IMR-90 (cell line): ENCODE results near the gene ZKSCAN8. TPM values are rescaled to one million over a fixed set of nuclear protein-coding genes. Genes with fewer than 3 reads are reported as not detected.

ENCODE experiments used
- ATAC-seq: fragments of 200-7000 bp; cut with Tn5 transposase; 2 replicates; pipeline ENCODE4 v1.9.1; 2020; ENCODE audit warnings: low read depth, mild to moderate bottlenecking, moderate library complexity
- BruUV-seq: library from RNA; stranded (reverse); fragments of 400-500 nt; replicated peaks from 2 replicates; lab custom pipeline; 2021; lab: Mats Ljungman, UMichigan
- CTCF ChIA-PET: fragments of 300-600 bp; formaldehyde crosslinking; extraction: SDS; loops from one replicate; lab custom pipeline; 2021; ENCODE audit warnings: antibody characterized with exemption; lab: Yijun Ruan, JAX
- POLR2A ChIA-PET: fragments of 300-600 bp; sonication (Branson Sonifier 250); formaldehyde crosslinking; loops from one replicate; lab custom pipeline; 2022; ENCODE audit warnings: antibody characterized with exemption; ENCODE audit not compliant: unreplicated experiment; lab: Charles Lee
- DNase-seq: peaks from one replicate; pipeline ENCODE4 v3.0.0; 2013
- H2AFZ ChIP-seq: replicated peaks from 2 replicates; pipeline ENCODE3; 2013; ENCODE audit warnings: low read length, mild to moderate bottlenecking; ENCODE audit not compliant: poor library complexity
- H2AK5ac ChIP-seq: 2 replicates; pipeline ENCODE4 v1.6.1; 2013; ENCODE audit warnings: low read depth, low read length, inconsistent platforms
- H2AK9ac ChIP-seq: replicated peaks from 2 replicates; pipeline ENCODE3; 2013; ENCODE audit warnings: mild to moderate bottlenecking, low read depth, low read length, moderate library complexity; ENCODE audit not compliant: poor library complexity
- H2BK120ac ChIP-seq: 2 replicates; pipeline ENCODE4 v1.6.1; 2013; ENCODE audit warnings: low read depth, low read length, inconsistent platforms
- H2BK15ac ChIP-seq: 3 replicates; pipeline ENCODE4 v1.6.1; 2013; ENCODE audit warnings: low read depth, low read length, inconsistent platforms
- H2BK20ac ChIP-seq: 2 replicates; pipeline ENCODE4 v1.6.1; 2013; ENCODE audit warnings: low read depth, mild to moderate bottlenecking, inconsistent platforms, low read length, moderate library complexity
- H2BK5ac ChIP-seq: 2 replicates; pipeline ENCODE4 v1.6.1; 2013; ENCODE audit warnings: mild to moderate bottlenecking, low read depth, low read length, inconsistent platforms; ENCODE audit not compliant: poor library complexity, severe bottlenecking
- H3K14ac ChIP-seq: replicated peaks from 2 replicates; pipeline ENCODE4 v1.6.1; 2013; ENCODE audit warnings: low read depth, low read length, inconsistent platforms
- H3K18ac ChIP-seq: 2 replicates; pipeline ENCODE4 v1.6.1; 2013; ENCODE audit warnings: low read depth, low read length, control low read depth
- H3K23ac ChIP-seq: 2 replicates; pipeline ENCODE4 v1.6.1; 2013; ENCODE audit warnings: low read depth, low read length, inconsistent platforms
- H3K27ac ChIP-seq: 2 replicates; pipeline ENCODE4 v1.5.1; 2013; ENCODE audit warnings: mild to moderate bottlenecking, control low read depth, low read length; ENCODE audit not compliant: insufficient read depth
- H3K27me3 ChIP-seq: 2 replicates; pipeline ENCODE4 v1.6.1; 2013; ENCODE audit warnings: low read length; ENCODE audit not compliant: control insufficient read depth, insufficient read depth
- H3K36me3 ChIP-seq: 2 replicates; pipeline ENCODE4 v1.6.1; 2013; ENCODE audit warnings: low read length, mixed read lengths; ENCODE audit not compliant: control insufficient read depth, insufficient read depth
- H3K4ac ChIP-seq: 2 replicates; pipeline ENCODE4 v1.6.1; 2013; ENCODE audit warnings: low read depth, low read length, inconsistent platforms
- H3K4me1 ChIP-seq: 2 replicates; pipeline ENCODE4 v1.6.1; 2013; ENCODE audit warnings: low read length, mixed read lengths; ENCODE audit not compliant: control insufficient read depth, insufficient read depth
- H3K4me2 ChIP-seq: 2 replicates; pipeline ENCODE4 v1.6.1; 2013; ENCODE audit warnings: low read depth, mild to moderate bottlenecking, control low read depth, low read length, moderate library complexity
- H3K4me3 ChIP-seq: 2 replicates; pipeline ENCODE4 v1.5.1; 2013; ENCODE audit warnings: low read depth, mild to moderate bottlenecking, control low read depth, low read length, moderate library complexity; ENCODE audit not compliant: insufficient read depth
- H3K56ac ChIP-seq: 2 replicates; pipeline ENCODE4 v1.6.1; 2013; ENCODE audit warnings: low read length, inconsistent platforms; ENCODE audit not compliant: insufficient read depth; ENCODE audit errors: extremely low read depth
- H3K79me1 ChIP-seq, 2 experiments: 2 replicates each; pipeline ENCODE4 v1.6.1; 2013; ENCODE audit warnings: low read length in 2 of 2, inconsistent platforms in 1 of 2, low read depth in 1 of 2
- H3K9ac ChIP-seq: 2 replicates; pipeline ENCODE4 v1.6.1; 2013; ENCODE audit warnings: low read depth, low read length, control low read depth
- H3K9me1 ChIP-seq: 2 replicates; pipeline ENCODE4 v1.6.1; 2013; ENCODE audit warnings: low read length, inconsistent platforms; ENCODE audit not compliant: insufficient read depth
- H3K9me3 ChIP-seq: 2 replicates; pipeline ENCODE4 v1.6.1; 2013; ENCODE audit warnings: low read length; ENCODE audit not compliant: control insufficient read depth, insufficient read depth
- H4K20me1 ChIP-seq: 2 replicates; pipeline ENCODE4 v1.6.1; 2013; ENCODE audit warnings: low read length, inconsistent platforms; ENCODE audit not compliant: insufficient read depth
- H4K5ac ChIP-seq: 2 replicates; pipeline ENCODE4 v1.6.1; 2013; ENCODE audit warnings: mild to moderate bottlenecking, low read depth, low read length, control low read depth
- H4K8ac ChIP-seq, 2 experiments: 2 replicates each; pipeline ENCODE4 v1.6.1; 2013; ENCODE audit warnings: low read depth in 2 of 2, low read length in 2 of 2, control low read depth in 1 of 2, inconsistent platforms in 1 of 2
- H4K91ac ChIP-seq: 2 replicates; pipeline ENCODE4 v1.6.1; 2013; ENCODE audit warnings: low read depth, low read length, inconsistent platforms; ENCODE audit not compliant: insufficient read depth
- BHLHE40 ChIP-seq: fragments of 150-350 bp; IDR thresholded peaks from 2 replicates; pipeline ENCODE4 v1.6.1; 2016; ENCODE audit warnings: mild to moderate bottlenecking, low read depth, low read length
- CEBPB ChIP-seq: IDR thresholded peaks from 2 replicates; pipeline ENCODE4 v1.6.1; 2012; ENCODE audit warnings: low read depth, low read length, improper control_type of control experiment
- CHD1 ChIP-seq: IDR thresholded peaks from 2 replicates; pipeline ENCODE4 v1.6.1; 2012; ENCODE audit warnings: low read depth, low read length, improper control_type of control experiment
- CTCF ChIP-seq: conservative IDR thresholded peaks from 2 replicates; pipeline ENCODE4 v1.5.1; 2012; ENCODE audit warnings: mild to moderate bottlenecking, low read depth, low read length, improper control_type of control experiment
- FOS ChIP-seq: fragments of 150-350 bp; IDR thresholded peaks from 2 replicates; pipeline ENCODE4 v1.6.1; 2016; ENCODE audit warnings: low read depth, low read length
- MAFK ChIP-seq: IDR thresholded peaks from 2 replicates; pipeline ENCODE4 v1.6.1; 2012; ENCODE audit warnings: low read depth, low read length, improper control_type of control experiment
- MAZ ChIP-seq: IDR thresholded peaks from 2 replicates; pipeline ENCODE4 v1.6.1; 2012; ENCODE audit warnings: low read depth, mild to moderate bottlenecking, low read length, improper control_type of control experiment, moderate library complexity, borderline replicate concordance
- MXI1 ChIP-seq: IDR thresholded peaks from 2 replicates; pipeline ENCODE4 v1.6.1; 2012; ENCODE audit warnings: low read depth, mild to moderate bottlenecking, low read length, moderate library complexity, borderline replicate concordance
- NFE2L2 ChIP-seq: fragments of 150-350 bp; IDR thresholded peaks from 2 replicates; pipeline ENCODE4 v1.6.1; 2016; ENCODE audit warnings: low read depth, mild to moderate bottlenecking, low read length
- POLR2A ChIP-seq: IDR thresholded peaks from 2 replicates; pipeline ENCODE4 v1.6.1; 2012; ENCODE audit warnings: mild to moderate bottlenecking, low read depth, low read length
- RAD21 ChIP-seq: IDR thresholded peaks from 2 replicates; pipeline ENCODE4 v1.6.1; 2012; ENCODE audit warnings: low read length, improper control_type of control experiment
- RCOR1 ChIP-seq: IDR thresholded peaks from 2 replicates; pipeline ENCODE4 v1.6.1; 2012; ENCODE audit warnings: mild to moderate bottlenecking, low read length, improper control_type of control experiment; ENCODE audit not compliant: insufficient replicate concordance
- RFX5 ChIP-seq: IDR thresholded peaks from 2 replicates; pipeline ENCODE4 v1.8.0; 2012; ENCODE audit warnings: low read depth, mild to moderate bottlenecking, low read length, moderate library complexity
- SMC3 ChIP-seq: fragments of 150-350 bp; IDR thresholded peaks from 2 replicates; pipeline ENCODE4 v1.6.1; 2016; ENCODE audit warnings: low read depth, mild to moderate bottlenecking, antibody characterized with exemption, low read length, moderate library complexity
- USF2 ChIP-seq: fragments of 150-350 bp; IDR thresholded peaks from 2 replicates; pipeline ENCODE4 v1.6.1; 2017; ENCODE audit warnings: mild to moderate bottlenecking, antibody characterized with exemption, low read length, low read depth
- WGBS, 2 experiments: methylation state at CpG; one replicate each; pipeline versions ENCODE4 v1.1.5 to v1.1.7; 2013; ENCODE audit warnings: missing lambda C conversion rate in 2 of 2; ENCODE audit not compliant: insufficient read length in 1 of 2; ENCODE audit errors: extremely low coverage in 2 of 2; 5-methylcytosine and 5-hydroxymethylcytosine counted together
- dilution Hi-C: fragments of 300-500 bp; cut with HindIII; formaldehyde crosslinking; loops from one replicate; pipeline ENCODE4 v1.14.3; 2018; ENCODE audit warnings: low sequenced_read_pairs; ENCODE audit not compliant: unreplicated experiment
- in situ Hi-C: fragments of 300-500 bp; cut with MboI; formaldehyde crosslinking; loops from 3 replicates; pipeline ENCODE4 v1.14.3; 2019; ENCODE audit warnings: low sequenced_read_pairs, inconsistent platforms, mixed read lengths
- intact Hi-C: fragments of 100-400 bp; cut with micrococcal nuclease; formaldehyde crosslinking; loops from 2 replicates; pipeline ENCODE4 v1.10.0; 2022
- polyA plus RNA-seq, 3 experiments: library from polyadenylated mRNA; depleted of rRNA; stranded (reverse); fragments of >200 nt; gene quantifications; 2 replicates each; pipeline ENCODE4 v1.2.3, GENCODE V29; 2012; ENCODE audit warnings: low replicate concordance in 1 of 3
- total RNA-seq: library from RNA; depleted of rRNA; stranded (reverse); fragments of >200 nt; gene quantifications from 2 replicates; pipeline ENCODE4 v1.2.3, GENCODE V29; 2012
- TF ChIP-seq, protein P1 (sequence below): fragments of 150-350 bp; IDR thresholded peaks from 2 replicates; pipeline ENCODE4 v1.6.1; 2016; ENCODE audit warnings: low read depth, mild to moderate bottlenecking, low read length, moderate library complexity, borderline replicate concordance

Gene ZKSCAN8
- total and polyA plus RNA-seq, 2 of the 4 experiments (the other 2 are of a cell fraction): 8.3 to 22.8 TPM

GRCh38 chr6:28172006-28172405, 30.3 kb downstream of the ZKSCAN8 start:
- Histone ChIP-seq H2AK9ac (no peak overlapping the region), H3K27me3 (no peaks in the 10 kb centered on the region), H2BK120ac (no peak overlapping the region), H3K9me1 (no peaks in the 10 kb centered on the region), H4K91ac (no peak overlapping the region), H3K4ac (no peak overlapping the region), H3K79me1 (peaks cover 0 to 3% of the 10 kb centered on the region in 2 experiments; a peak in 1 of 4 replicates), H3K14ac (no peak overlapping the region), H3K56ac (no peak overlapping the region), H3K27ac (no peak overlapping the region), H3K9ac (no peak overlapping the region), H3K4me3 (no peak overlapping the region), H4K5ac (no peak overlapping the region), H2BK15ac (no peak overlapping the region), H3K4me1 (no peaks in the 10 kb centered on the region), H3K23ac (no peak overlapping the region), H2AFZ (no peak overlapping the region), H3K4me2 (no peak overlapping the region), H4K20me1 (no peaks in the 10 kb centered on the region), H2BK20ac (no peak overlapping the region), H2BK5ac (no peak overlapping the region), H4K8ac (no peak overlapping the region), H3K36me3 (no peaks in the 10 kb centered on the region), H2AK5ac (no peak overlapping the region), H3K18ac (no peak overlapping the region), H3K9me3 (no peaks in the 10 kb centered on the region)
- TF ChIP-seq BHLHE40 (no peak), RCOR1 (no peak), MAZ (no peak), FOS (no peak), CEBPB (no peak), RAD21 (no peak), RFX5 (no peak), USF2 (no peak), POLR2A (no peak), SMC3 (no peak), CHD1 (no peak), NFE2L2 (no peak), MXI1 (no peak), MAFK (no peak), CTCF (no peak)
- TF ChIP-seq, protein P1, sequence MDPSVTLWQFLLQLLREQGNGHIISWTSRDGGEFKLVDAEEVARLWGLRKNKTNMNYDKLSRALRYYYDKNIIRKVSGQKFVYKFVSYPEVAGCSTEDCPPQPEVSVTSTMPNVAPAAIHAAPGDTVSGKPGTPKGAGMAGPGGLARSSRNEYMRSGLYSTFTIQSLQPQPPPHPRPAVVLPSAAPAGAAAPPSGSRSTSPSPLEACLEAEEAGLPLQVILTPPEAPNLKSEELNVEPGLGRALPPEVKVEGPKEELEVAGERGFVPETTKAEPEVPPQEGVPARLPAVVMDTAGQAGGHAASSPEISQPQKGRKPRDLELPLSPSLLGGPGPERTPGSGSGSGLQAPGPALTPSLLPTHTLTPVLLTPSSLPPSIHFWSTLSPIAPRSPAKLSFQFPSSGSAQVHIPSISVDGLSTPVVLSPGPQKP: no peak
- intact Hi-C loops: no loop called here
- ATAC-seq (no peak), DNase-seq (peak; percentile 19)
- in situ Hi-C loops: no loop called here
- ChIA-PET POLR2A (no interaction called here), CTCF (no interaction called here)
- dilution Hi-C loops: no loop called here
- no CpG with 5 or more reads among the region's 2 CpGs for WGBS, 2 experiments
- BruUV-seq: no TSS peak
